HEK293 (cell line): ENCODE data around the gene RNU5B-1.

ENCODE experiments used
- CTCF ChIA-PET: fragments of 350-600 bp; formaldehyde crosslinking; extraction: SDS; loops from one replicate; lab custom pipeline; 2021; ENCODE audit warnings: antibody characterized with exemption; lab: Yijun Ruan, JAX
- POLR2A ChIA-PET: fragments of 300-600 bp; formaldehyde crosslinking; extraction: SDS; loops from one replicate; lab custom pipeline; 2020; ENCODE audit warnings: antibody characterized with exemption, inconsistent platforms; lab: Yijun Ruan, JAX
- H3K27ac ChIP-seq: fragments of 200-500 bp; sonication (Bioruptor generic); 2 replicates; pipeline ENCODE4 v1.5.1; 2014; ENCODE audit warnings: low read depth, low read length, control low read depth, inconsistent platforms; ENCODE audit errors: extremely low read depth
- H3K36me3 ChIP-seq, 2 experiments: fragments of 200-500 bp in 1 of 2; sonication (Bioruptor generic) in 1 of 2; 1 replicate in 1 of 2; 2 replicates in 1 of 2; pipeline ENCODE4 v1.5.1; 2014 to 2017; ENCODE audit warnings: inconsistent platforms in 2 of 2, low read length in 2 of 2; ENCODE audit not compliant: control insufficient read depth in 2 of 2, insufficient read depth in 1 of 2
- H3K4me1 ChIP-seq: fragments of 200-500 bp; sonication (Bioruptor generic); 2 replicates; pipeline ENCODE4 v1.5.1; 2014; ENCODE audit warnings: mild to moderate bottlenecking, low read length, inconsistent platforms; ENCODE audit not compliant: control insufficient read depth, insufficient read depth
- H3K4me3 ChIP-seq: 2 replicates; pipeline ENCODE4 v1.5.1; 2011; ENCODE audit warnings: low read depth, mild to moderate bottlenecking, control low read depth, low read length, moderate library complexity
- H3K9me3 ChIP-seq: fragments of 200-500 bp; sonication (Bioruptor generic); 2 replicates; pipeline ENCODE4 v1.5.1; 2014; ENCODE audit warnings: low read depth, low read length, inconsistent platforms; ENCODE audit not compliant: control insufficient read depth, insufficient read depth
- HOXA7 ChIP-seq: sonication (generic); formaldehyde crosslinking; IDR thresholded peaks from 2 replicates; pipeline ENCODE4 v1.8.1; 2022; ENCODE audit warnings: missing genetic modification reagents, borderline replicate concordance
- HOXC10 ChIP-seq: sonication (generic); formaldehyde crosslinking; IDR thresholded peaks from 2 replicates; pipeline ENCODE4 v1.8.1; 2023; ENCODE audit warnings: mild to moderate bottlenecking, missing genetic modification reagents
- KLF10 ChIP-seq: fragments of 450-650 bp; IDR thresholded peaks from 2 replicates; pipeline ENCODE4 v1.5.1; 2018; ENCODE audit warnings: missing biosample characterization, mild to moderate bottlenecking, missing genetic modification characterization
- KLF17 ChIP-seq: fragments of 450-650 bp; formaldehyde crosslinking; IDR thresholded peaks from 2 replicates; pipeline ENCODE4 v1.5.1; 2016; ENCODE audit warnings: missing biosample characterization, missing genetic modification characterization
- KLF7 ChIP-seq: fragments of 450-650 bp; formaldehyde crosslinking; IDR thresholded peaks from 2 replicates; pipeline ENCODE4 v1.5.1; 2016; ENCODE audit warnings: missing biosample characterization, missing genetic modification characterization, borderline replicate concordance
- KLF8 ChIP-seq: fragments of 450-650 bp; formaldehyde crosslinking; IDR thresholded peaks from 2 replicates; pipeline ENCODE4 v1.5.1; 2016; ENCODE audit warnings: missing biosample characterization, missing genetic modification characterization
- KLF9 ChIP-seq: fragments of 450-650 bp; formaldehyde crosslinking; IDR thresholded peaks from 2 replicates; pipeline ENCODE4 v1.5.1; 2016; ENCODE audit warnings: missing biosample characterization, missing genetic modification characterization, low read depth
- MYNN ChIP-seq: fragments of 450-650 bp; formaldehyde crosslinking; IDR thresholded peaks from 2 replicates; pipeline ENCODE4 v1.5.1; 2016; ENCODE audit warnings: missing biosample characterization, missing genetic modification characterization, borderline replicate concordance
- SP3 ChIP-seq: fragments of 450-650 bp; formaldehyde crosslinking; IDR thresholded peaks from 2 replicates; pipeline ENCODE4 v1.5.1; 2016; ENCODE audit warnings: missing biosample characterization, missing genetic modification characterization
- WT1 ChIP-seq: fragments of 450-650 bp; formaldehyde crosslinking; IDR thresholded peaks from 2 replicates; pipeline ENCODE4 v1.5.1; 2016; ENCODE audit warnings: missing biosample characterization, missing genetic modification characterization
- YY1 ChIP-seq: fragments of 450-650 bp; formaldehyde crosslinking; IDR thresholded peaks from 2 replicates; pipeline ENCODE4 v1.5.1; 2018; ENCODE audit warnings: missing biosample characterization, missing genetic modification characterization
- ZEB2 ChIP-seq: fragments of 450-650 bp; formaldehyde crosslinking; IDR thresholded peaks from 2 replicates; pipeline ENCODE4 v1.5.1; 2016; ENCODE audit warnings: missing biosample characterization, missing genetic modification characterization
- ZFP37 ChIP-seq: fragments of 450-650 bp; formaldehyde crosslinking; IDR thresholded peaks from 2 replicates; pipeline ENCODE4 v1.5.1; 2016; ENCODE audit warnings: missing biosample characterization, missing genetic modification characterization
- ZFP41 ChIP-seq: fragments of 450-650 bp; formaldehyde crosslinking; IDR thresholded peaks from 2 replicates; pipeline ENCODE4 v1.5.1; 2016; ENCODE audit warnings: missing biosample characterization, missing genetic modification characterization, borderline replicate concordance
- ZNF10 ChIP-seq: fragments of 450-650 bp; formaldehyde crosslinking; IDR thresholded peaks from 2 replicates; pipeline ENCODE4 v1.5.1; 2017; ENCODE audit warnings: missing biosample characterization, missing genetic modification characterization
- ZNF114 ChIP-seq: fragments of 450-650 bp; formaldehyde crosslinking; IDR thresholded peaks from 2 replicates; pipeline ENCODE4 v1.5.0; 2017; ENCODE audit warnings: missing biosample characterization, missing genetic modification characterization
- ZNF2 ChIP-seq: fragments of 450-650 bp; formaldehyde crosslinking; IDR thresholded peaks from 2 replicates; pipeline ENCODE4 v1.5.1; 2016; ENCODE audit warnings: missing biosample characterization, missing genetic modification characterization
- ZNF214 ChIP-seq: fragments of 450-650 bp; formaldehyde crosslinking; IDR thresholded peaks from 2 replicates; pipeline ENCODE4 v1.5.1; 2017; ENCODE audit warnings: missing biosample characterization, mild to moderate bottlenecking, missing genetic modification characterization, borderline replicate concordance
- ZNF341 ChIP-seq: fragments of 450-650 bp; formaldehyde crosslinking; IDR thresholded peaks from 2 replicates; pipeline ENCODE4; 2016; ENCODE audit warnings: low read depth, missing biosample characterization, missing genetic modification characterization
- ZNF558 ChIP-seq: fragments of 450-650 bp; formaldehyde crosslinking; IDR thresholded peaks from 2 replicates; pipeline ENCODE4 v1.5.1; 2016; ENCODE audit warnings: missing biosample characterization, missing genetic modification characterization
- ZNF561 ChIP-seq: fragments of 450-650 bp; IDR thresholded peaks from 2 replicates; pipeline ENCODE4 v1.5.1; 2018; ENCODE audit warnings: missing biosample characterization, missing genetic modification characterization, borderline replicate concordance
- ZNF626 ChIP-seq: fragments of 450-650 bp; sonication (Bioruptor Pico); formaldehyde crosslinking; IDR thresholded peaks from 2 replicates; pipeline ENCODE4 v1.5.1; 2018; ENCODE audit warnings: missing biosample characterization, missing genetic modification characterization, inconsistent platforms
- ZNF654 ChIP-seq: fragments of 450-650 bp; formaldehyde crosslinking; IDR thresholded peaks from 2 replicates; pipeline ENCODE4 v1.5.1; 2016; ENCODE audit warnings: low read depth, missing biosample characterization, missing genetic modification characterization
- ZNF768 ChIP-seq: fragments of 450-650 bp; formaldehyde crosslinking; IDR thresholded peaks from 2 replicates; pipeline ENCODE4 v1.5.1; 2018; ENCODE audit warnings: missing biosample characterization, mild to moderate bottlenecking, missing genetic modification characterization
- ZNF792 ChIP-seq: fragments of 450-650 bp; formaldehyde crosslinking; IDR thresholded peaks from 2 replicates; pipeline ENCODE4 v1.5.1; 2016; ENCODE audit warnings: missing biosample characterization, missing genetic modification characterization
- ZNF843 ChIP-seq: fragments of 450-650 bp; formaldehyde crosslinking; IDR thresholded peaks from 2 replicates; pipeline ENCODE4 v1.5.1; 2016; ENCODE audit warnings: missing biosample characterization, missing genetic modification characterization
- ZSCAN23 ChIP-seq: fragments of 450-650 bp; formaldehyde crosslinking; IDR thresholded peaks from 2 replicates; pipeline ENCODE4 v1.5.1; 2016; ENCODE audit warnings: missing biosample characterization, missing genetic modification characterization
- TF ChIP-seq, protein P1 (sequence below): fragments of 450-650 bp; formaldehyde crosslinking; IDR thresholded peaks from 2 replicates; pipeline ENCODE4 v1.5.1; 2017; ENCODE audit warnings: missing biosample characterization, missing genetic modification characterization
- TF ChIP-seq, protein P2 (sequence below): fragments of 450-650 bp; formaldehyde crosslinking; IDR thresholded peaks from 2 replicates; pipeline ENCODE4 v1.5.1; 2017; ENCODE audit warnings: missing biosample characterization, missing genetic modification characterization
- TF ChIP-seq, protein P3 (sequence below): fragments of 450-650 bp; formaldehyde crosslinking; IDR thresholded peaks from 2 replicates; pipeline ENCODE4 v1.5.1; 2016; ENCODE audit warnings: missing biosample characterization, missing genetic modification characterization

Gene RNU5B-1

DNA sequence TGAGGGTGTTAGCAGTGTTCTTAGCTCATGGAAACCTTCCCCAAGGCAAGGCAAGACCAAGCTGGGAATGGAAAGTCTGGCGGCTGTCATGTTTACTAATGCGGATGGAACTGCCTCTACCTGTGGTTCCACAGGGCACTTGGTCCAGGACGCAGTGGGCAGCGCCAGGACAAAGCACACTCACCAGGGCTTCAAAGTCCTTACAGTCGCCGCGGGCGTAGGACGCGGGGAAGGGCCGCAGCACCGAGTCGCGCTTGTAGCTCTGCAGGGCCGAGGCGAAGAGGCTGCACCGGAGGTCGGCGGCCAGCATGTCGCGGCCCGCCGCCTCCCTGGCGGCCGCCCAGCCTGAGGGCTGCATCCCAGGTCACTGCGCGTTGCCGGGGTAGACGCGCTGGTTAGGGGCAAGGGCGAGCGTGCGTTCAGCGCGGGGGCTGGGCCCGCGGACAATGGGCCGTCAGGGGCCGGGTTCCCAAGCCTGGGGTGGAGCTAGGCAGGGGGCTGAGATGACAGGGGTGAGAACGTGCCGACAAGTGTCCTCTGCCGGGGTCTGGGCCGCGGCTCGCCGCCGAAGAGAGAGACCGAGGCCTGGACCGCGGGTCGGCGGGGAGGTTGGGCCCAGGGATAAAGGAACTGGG lies 18.3 kb upstream of the RNU5B-1 start (continued):
- TF ChIP-seq ZFP41 (tag by site-specific recombination) (no peak), ZSCAN23 (tag by site-specific recombination) (peak; percentile 73; the same call in 1 of the 2 replicates), ZNF10 (tag by site-specific recombination) (peak; percentile 7; the same call in 1 of the 2 replicates), ZEB2 (peak; percentile 62), YY1 (tag by site-specific recombination) (no peak)

DNA sequence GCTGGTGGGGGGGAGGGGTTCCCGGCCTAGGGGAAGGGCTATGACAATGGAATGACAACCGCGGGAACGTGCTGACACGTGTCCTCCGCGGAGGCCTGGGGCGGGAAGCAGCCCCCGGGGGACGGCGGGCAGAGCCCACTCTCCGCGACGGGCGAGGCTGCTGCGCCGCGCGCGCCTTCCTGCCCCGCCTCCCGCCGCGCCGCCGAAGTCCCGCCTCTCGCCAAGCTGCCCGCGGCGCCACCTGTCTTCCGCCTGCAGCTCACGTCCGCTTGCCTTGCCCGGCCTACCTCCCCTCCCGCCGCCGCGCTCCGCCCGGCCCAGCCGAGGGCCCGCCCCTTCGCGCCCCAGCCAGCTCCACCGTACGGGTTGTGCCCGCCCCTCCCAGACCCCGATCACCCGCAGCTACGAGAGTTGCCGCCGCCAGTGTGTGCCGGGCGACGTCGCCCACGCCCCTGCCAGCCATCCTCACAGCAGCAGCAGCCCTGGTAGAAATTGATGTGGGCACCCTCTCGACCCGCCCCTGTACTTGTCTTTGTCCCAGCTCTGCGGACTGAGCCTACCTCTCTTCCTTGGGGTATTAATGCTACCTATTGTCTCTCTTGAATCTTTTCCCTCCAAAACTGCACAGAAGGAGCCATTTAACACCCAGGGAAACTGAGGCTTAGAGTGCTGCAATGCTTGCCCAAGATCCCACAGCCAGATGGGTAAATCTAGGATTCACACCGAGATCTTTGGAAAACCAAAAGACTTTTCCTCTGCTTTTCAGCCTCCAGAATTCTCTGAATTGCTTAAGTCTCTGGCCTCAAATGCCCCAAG lies 17.6 kb upstream of the RNU5B-1 start, which contains the start of gene PARP16:
PARP16 (minus strand) TSS at position 180 of the 816 bp plus-strand sequence. CDS start 457 bp downstream, outside the sequence.
- POLR2A ChIA-PET = interaction anchor here (0.6 to 2.7 kb wide), 15 partner anchors 8 to 607 kb away, joined by 3 to 73 read pairs (median 4); partner anchors contain the start of genes CILP, CLPX, RNU5A-1 and RNU5B-1
- Histone ChIP-seq H3K9me3 (no peaks in the 10 kb centered on the region), H3K4me3 (peak within 1 kb of the TSS; percentile 69), H3K4me1 (no peaks in the 10 kb centered on the region; the same call in none of the 2 replicates), H3K27ac (peak within 1 kb of the TSS; percentile 64), H3K36me3 (peaks cover 0 to 7% of the 10 kb centered on the region in 2 experiments; a peak in 2 of 3 replicates)
- CTCF ChIA-PET = interaction anchor here (0.6 to 7.9 kb wide), 12 partner anchors 8 to 585 kb away, joined by 3 to 80 read pairs (median 5); partner anchors contain the start of genes CILP and RNU5B-1
- TF ChIP-seq ZNF654 (tag by site-specific recombination) (no peak), ZNF843 (0 out of 2 replicates have a peak, but pooled peaks have one; percentile 8), ZNF626 (tag by site-specific recombination) (no peak), KLF10 (peak; percentile 94), ZNF561 (tag by site-specific recombination) (peak; percentile 97), ZNF114 (tag by site-specific recombination) (no peak), ZFP37 (tag by site-specific recombination) (0 out of 2 replicates have a peak, but pooled peaks have one; percentile 59), ZNF792 (tag by site-specific recombination) (no peak), SP3 (tag by site-specific recombination) (peak; percentile 46; the same call in 1 of the 2 replicates), ZNF341 (peak; percentile 86), HOXC10 (0 out of 2 replicates have a peak, but pooled peaks have one; percentile 23), ZNF558 (tag by site-specific recombination) (no peak), ZNF2 (tag by site-specific recombination) (peak; percentile 42), KLF7 (tag by site-specific recombination) (0 out of 2 replicates have a peak, but pooled peaks have one; percentile 50), ZNF768 (tag by site-specific recombination) (no peak), MYNN (tag by site-specific recombination) (no peak), HOXA7 (CRISPR knock-in tag) (no peak), KLF9 (tag by site-specific recombination) (peak; percentile 78), WT1 (tag by site-specific recombination) (peak; percentile 9), KLF17 (tag by site-specific recombination) (0 out of 2 replicates have a peak, but pooled peaks have one; percentile 43), KLF8 (tag by site-specific recombination) (peak; percentile 17; the same call in 1 of the 2 replicates), ZNF214 (tag by site-specific recombination) (no peak)
- TF ChIP-seq, protein P1, sequence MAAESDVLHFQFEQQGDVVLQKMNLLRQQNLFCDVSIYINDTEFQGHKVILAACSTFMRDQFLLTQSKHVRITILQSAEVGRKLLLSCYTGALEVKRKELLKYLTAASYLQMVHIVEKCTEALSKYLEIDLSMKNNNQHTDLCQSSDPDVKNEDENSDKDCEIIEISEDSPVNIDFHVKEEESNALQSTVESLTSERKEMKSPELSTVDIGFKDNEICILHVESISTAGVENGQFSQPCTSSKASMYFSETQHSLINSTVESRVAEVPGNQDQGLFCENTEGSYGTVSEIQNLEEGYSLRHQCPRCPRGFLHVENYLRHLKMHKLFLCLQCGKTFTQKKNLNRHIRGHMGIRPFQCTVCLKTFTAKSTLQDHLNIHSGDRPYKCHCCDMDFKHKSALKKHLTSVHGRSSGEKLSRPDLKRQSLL = peak; percentile 64; the same call in 1 of the 2 replicates
- TF ChIP-seq, protein P2, sequence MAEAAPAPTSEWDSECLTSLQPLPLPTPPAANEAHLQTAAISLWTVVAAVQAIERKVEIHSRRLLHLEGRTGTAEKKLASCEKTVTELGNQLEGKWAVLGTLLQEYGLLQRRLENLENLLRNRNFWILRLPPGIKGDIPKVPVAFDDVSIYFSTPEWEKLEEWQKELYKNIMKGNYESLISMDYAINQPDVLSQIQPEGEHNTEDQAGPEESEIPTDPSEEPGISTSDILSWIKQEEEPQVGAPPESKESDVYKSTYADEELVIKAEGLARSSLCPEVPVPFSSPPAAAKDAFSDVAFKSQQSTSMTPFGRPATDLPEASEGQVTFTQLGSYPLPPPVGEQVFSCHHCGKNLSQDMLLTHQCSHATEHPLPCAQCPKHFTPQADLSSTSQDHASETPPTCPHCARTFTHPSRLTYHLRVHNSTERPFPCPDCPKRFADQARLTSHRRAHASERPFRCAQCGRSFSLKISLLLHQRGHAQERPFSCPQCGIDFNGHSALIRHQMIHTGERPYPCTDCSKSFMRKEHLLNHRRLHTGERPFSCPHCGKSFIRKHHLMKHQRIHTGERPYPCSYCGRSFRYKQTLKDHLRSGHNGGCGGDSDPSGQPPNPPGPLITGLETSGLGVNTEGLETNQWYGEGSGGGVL (tag by site-specific recombination) = peak; percentile 76; the same call in 1 of the 2 replicates
- TF ChIP-seq, protein P3, sequence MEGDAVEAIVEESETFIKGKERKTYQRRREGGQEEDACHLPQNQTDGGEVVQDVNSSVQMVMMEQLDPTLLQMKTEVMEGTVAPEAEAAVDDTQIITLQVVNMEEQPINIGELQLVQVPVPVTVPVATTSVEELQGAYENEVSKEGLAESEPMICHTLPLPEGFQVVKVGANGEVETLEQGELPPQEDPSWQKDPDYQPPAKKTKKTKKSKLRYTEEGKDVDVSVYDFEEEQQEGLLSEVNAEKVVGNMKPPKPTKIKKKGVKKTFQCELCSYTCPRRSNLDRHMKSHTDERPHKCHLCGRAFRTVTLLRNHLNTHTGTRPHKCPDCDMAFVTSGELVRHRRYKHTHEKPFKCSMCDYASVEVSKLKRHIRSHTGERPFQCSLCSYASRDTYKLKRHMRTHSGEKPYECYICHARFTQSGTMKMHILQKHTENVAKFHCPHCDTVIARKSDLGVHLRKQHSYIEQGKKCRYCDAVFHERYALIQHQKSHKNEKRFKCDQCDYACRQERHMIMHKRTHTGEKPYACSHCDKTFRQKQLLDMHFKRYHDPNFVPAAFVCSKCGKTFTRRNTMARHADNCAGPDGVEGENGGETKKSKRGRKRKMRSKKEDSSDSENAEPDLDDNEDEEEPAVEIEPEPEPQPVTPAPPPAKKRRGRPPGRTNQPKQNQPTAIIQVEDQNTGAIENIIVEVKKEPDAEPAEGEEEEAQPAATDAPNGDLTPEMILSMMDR = 0 out of 2 replicates have a peak, but pooled peaks have one; percentile 38
